Liver (tissue), 9 donors: ENCODE measurements around the gene CGB2. TPM values are rescaled to one million over a fixed set of nuclear protein-coding genes. Genes with fewer than 3 reads are reported as not detected.

ENCODE experiments used
- DNase-seq: peaks from one replicate; pipeline ENCODE4 v3.0.0-alpha.2; 2017; ENCODE audit warnings: low spot score
- H3K27ac ChIP-seq, 2 donors: one replicate each; pipeline ENCODE4 v1.7.0; 2013; ENCODE audit warnings: inconsistent platforms in 2 of 2, low read length in 2 of 2, control low read depth in 1 of 2, low read depth in 1 of 2, mild to moderate bottlenecking in 1 of 2
- H3K27me3 ChIP-seq, 4 donors: one replicate each; pipeline versions ENCODE4 v1.6.1 to v1.7.0; 2013; ENCODE audit warnings: low read length in 3 of 4, inconsistent platforms in 1 of 4, mild to moderate bottlenecking in 1 of 4, moderate library complexity in 1 of 4; ENCODE audit not compliant: control insufficient read depth in 4 of 4, insufficient read depth in 4 of 4
- H3K36me3 ChIP-seq, 4 donors: one replicate each; pipeline versions ENCODE4 v1.6.1 to v1.7.0; 2013; ENCODE audit warnings: low read length in 3 of 4, mild to moderate bottlenecking in 3 of 4, low read depth in 1 of 4, moderate library complexity in 1 of 4; ENCODE audit not compliant: control insufficient read depth in 4 of 4, insufficient read depth in 3 of 4
- H3K4me1 ChIP-seq, 4 donors: one replicate each; pipeline versions ENCODE4 v1.6.1 to v1.7.0; 2013; ENCODE audit warnings: low read length in 3 of 4, mild to moderate bottlenecking in 3 of 4, moderate library complexity in 1 of 4; ENCODE audit not compliant: control insufficient read depth in 4 of 4, insufficient read depth in 4 of 4
- H3K4me3 ChIP-seq, 3 donors: one replicate each; pipeline versions ENCODE4 v1.6.1 to v1.7.0; 2013; ENCODE audit warnings: low read length in 3 of 3, control low read depth in 1 of 3, low read depth in 1 of 3, mild to moderate bottlenecking in 1 of 3
- H3K9ac ChIP-seq, 2 donors: one replicate each; pipeline ENCODE4 v1.7.0; 2013; ENCODE audit warnings: low read length in 2 of 2, mild to moderate bottlenecking in 2 of 2, moderate library complexity in 2 of 2, control low read depth in 1 of 2, low read depth in 1 of 2
- H3K9me3 ChIP-seq, 4 donors: one replicate each; pipeline versions ENCODE4 v1.6.1 to v1.7.0; 2013; ENCODE audit warnings: low read length in 3 of 4; ENCODE audit not compliant: control insufficient read depth in 4 of 4
- ATF3 ChIP-seq: IDR thresholded peaks from 2 replicates; pipeline ENCODE4 v1.6.1; 2016; ENCODE audit warnings: antibody characterized with exemption
- CTCF ChIP-seq: fragments of 150-350 bp; IDR thresholded peaks from 2 replicates; pipeline ENCODE4 v1.5.1; 2017; ENCODE audit warnings: improper control_type of control experiment, low read depth, low read length; ENCODE audit not compliant: missing input control
- EGR1 ChIP-seq, 2 donors: IDR thresholded peaks; 2 replicates each; pipeline ENCODE4 v1.6.1; 2016 to 2018; ENCODE audit warnings: antibody characterized with exemption in 2 of 2, low read depth in 2 of 2
- FOXA1 ChIP-seq: IDR thresholded peaks from 2 replicates; pipeline ENCODE4 v1.6.1; 2016; ENCODE audit warnings: antibody characterized with exemption
- FOXA2 ChIP-seq: IDR thresholded peaks from 2 replicates; pipeline ENCODE4 v1.6.1; 2016; ENCODE audit warnings: antibody characterized with exemption
- GABPA ChIP-seq, 2 donors: IDR thresholded peaks in 1 of 2; conservative IDR thresholded peaks in 1 of 2; 2 replicates each; pipeline ENCODE4 v1.6.1; 2016; ENCODE audit warnings: antibody characterized with exemption in 2 of 2, mild to moderate bottlenecking in 1 of 2, moderate library complexity in 1 of 2
- HNF4A ChIP-seq, 2 donors: conservative IDR thresholded peaks; 2 replicates each; pipeline ENCODE4 v1.6.1; 2016; ENCODE audit warnings: antibody characterized with exemption in 2 of 2, mild to moderate bottlenecking in 2 of 2
- HNF4G ChIP-seq: IDR thresholded peaks from 2 replicates; pipeline ENCODE4 v1.6.1; 2016; ENCODE audit warnings: antibody characterized with exemption
- JUND ChIP-seq, 2 donors: IDR thresholded peaks; 2 replicates each; pipeline ENCODE4 v1.6.1; 2016; ENCODE audit warnings: antibody characterized with exemption in 2 of 2
- MAX ChIP-seq: IDR thresholded peaks from 2 replicates; pipeline ENCODE4 v1.6.1; 2016; ENCODE audit warnings: antibody characterized with exemption
- NR2F2 ChIP-seq: IDR thresholded peaks from 2 replicates; pipeline ENCODE4 v1.6.1; 2016; ENCODE audit warnings: antibody characterized with exemption
- RAD21 ChIP-seq, 2 donors: IDR thresholded peaks; 2 replicates each; pipeline ENCODE4 v1.6.1; 2016; ENCODE audit warnings: antibody characterized with exemption in 2 of 2, mild to moderate bottlenecking in 2 of 2
- REST ChIP-seq: IDR thresholded peaks from 2 replicates; pipeline ENCODE4 v1.6.1; 2016; ENCODE audit warnings: antibody characterized with exemption, mild to moderate bottlenecking
- RXRA ChIP-seq, 2 donors: IDR thresholded peaks; 2 replicates each; pipeline ENCODE4 v1.6.1; 2017 to 2018; ENCODE audit warnings: antibody characterized with exemption in 2 of 2, mild to moderate bottlenecking in 1 of 2
- SP1 ChIP-seq: IDR thresholded peaks from 2 replicates; pipeline ENCODE4 v1.6.1; 2018; ENCODE audit warnings: antibody characterized with exemption, mild to moderate bottlenecking
- YY1 ChIP-seq: IDR thresholded peaks from 2 replicates; pipeline ENCODE4 v1.6.1; 2016; ENCODE audit warnings: antibody characterized with exemption, mild to moderate bottlenecking
- ZBTB33 ChIP-seq: IDR thresholded peaks from 2 replicates; pipeline ENCODE4 v1.6.1; 2016; ENCODE audit warnings: antibody characterized with exemption
- WGBS: extraction: QIAGEN DNeasy Blood & Tissue Kit; methylation state at CpG from one replicate; pipeline ENCODE4 v1.1.7; 2013; 5-methylcytosine and 5-hydroxymethylcytosine counted together
- polyA plus RNA-seq, 2 donors: library from polyadenylated mRNA; stranded (reverse) in 1 of 2; unstranded in 1 of 2; fragments of 200-250 nt in 1 of 2; fragments of >200 nt in 1 of 2; fragmentation: Nextera tagmentation in 1 of 2; extraction: Ambion mirVana in 1 of 2; gene quantifications; one replicate each; pipeline versions ENCODE4 v1.2.1 to v1.2.3, GENCODE V29; 2013 to 2015
- total RNA-seq, 2 donors: library from RNA; depleted of rRNA; stranded (reverse); fragments of >200 nt; gene quantifications; one replicate each; pipeline ENCODE4 v1.2.3, GENCODE V29; 2014
- donor health status: healthy.
- donor health status: healthy.
- donor health status: healthy.
- donor health status: healthy.
- donor health status: healthy.

CGB2 gene
- total and polyA plus RNA-seq, 4 donors: not detected

GRCh38 chr19:49009828-49010227, 21.9 kb upstream of the CGB2 start:
- no peak overlapping the region for H3K9ac ChIP-seq
- H3K27ac ChIP-seq: no peak overlapping the region
- DNase-seq: no peak
- peaks cover 10 to 60% (median 23%) of the 10 kb centered on the region in 4 donors for H3K36me3 ChIP-seq
- no peaks in the 10 kb centered on the region for H3K9me3 ChIP-seq
- TF ChIP-seq HNF4G: no peak
- TF ChIP-seq YY1: no peak
- TF ChIP-seq CTCF: no peak
- TF ChIP-seq EGR1 (IDR thresholded peaks at IDR 0.05; ENCODE audit: low read depth in 2 of 2): no peak
- TF ChIP-seq RXRA (IDR thresholded peaks at IDR 0.05): no peak
- no peak for TF ChIP-seq MAX
- TF ChIP-seq NR2F2: no peak
- no peak for TF ChIP-seq RAD21 (IDR thresholded peaks at IDR 0.05)
- TF ChIP-seq GABPA (IDR thresholded peaks at IDR 0.05 in 1 of 2, conservative IDR thresholded peaks at IDR 0.05 in 1 of 2): no peak
- no peak for TF ChIP-seq HNF4A (conservative IDR thresholded peaks at IDR 0.05)
- no peak for TF ChIP-seq FOXA1
- TF ChIP-seq FOXA2: no peak
- no peak for TF ChIP-seq SP1
- no peak for TF ChIP-seq ATF3
- no peak for TF ChIP-seq REST
- TF ChIP-seq ZBTB33: no peak
- TF ChIP-seq JUND (IDR thresholded peaks at IDR 0.05): no peak
- H3K27me3 ChIP-seq: no peaks in the 10 kb centered on the region
- no peak overlapping the region for H3K4me3 ChIP-seq
- WGBS: 96% methylated on average over 18 of the region's 18 CpGs
- no peaks in the 10 kb centered on the region for H3K4me1 ChIP-seq

- H3K27me3 ChIP-seq: no peaks in the 10 kb centered on the region
- H3K4me3 ChIP-seq: no peak overlapping the region
- no peak for DNase-seq
- peaks cover 6 to 62% (median 19%) of the 10 kb centered on the region in 4 donors for H3K36me3 ChIP-seq
- no peak overlapping the region for H3K27ac ChIP-seq
- no peaks in the 10 kb centered on the region for H3K4me1 ChIP-seq
- 92% methylated on average over 18 of the region's 18 CpGs for WGBS
- H3K9ac ChIP-seq: no peak overlapping the region
- no peaks in the 10 kb centered on the region for H3K9me3 ChIP-seq
- TF ChIP-seq YY1 (no peak), ATF3 (no peak), JUND (IDR thresholded peaks at IDR 0.05) (no peak), FOXA1 (no peak), GABPA (IDR thresholded peaks at IDR 0.05 in 1 of 2, conservative IDR thresholded peaks at IDR 0.05 in 1 of 2) (no peak), CTCF (no peak), RXRA (IDR thresholded peaks at IDR 0.05) (no peak), REST (no peak), NR2F2 (no peak), EGR1 (IDR thresholded peaks at IDR 0.05; ENCODE audit: low read depth in 2 of 2) (no peak), MAX (no peak)
Measured at GRCh38 chr19:49010453-49010852, 21.2 kb upstream of the CGB2 start.
